IPS-18a (cell line): ENCODE results near the gene BRF1.

Source experiments
- H3K27ac ChIP-seq: one replicate; pipeline ENCODE4 v1.5.1; 2013; ENCODE audit warnings: low read length
- H3K27me3 ChIP-seq: one replicate; pipeline ENCODE4 v1.6.1; 2013; ENCODE audit warnings: mild to moderate bottlenecking, low read length; ENCODE audit not compliant: control insufficient read depth, insufficient read depth
- H3K36me3 ChIP-seq: one replicate; pipeline ENCODE4 v1.6.1; 2013; ENCODE audit warnings: low read depth, low read length; ENCODE audit not compliant: control insufficient read depth
- H3K4me1 ChIP-seq: one replicate; pipeline ENCODE4 v1.6.1; 2013; ENCODE audit warnings: low read depth, low read length; ENCODE audit not compliant: control insufficient read depth
- H3K4me3 ChIP-seq: one replicate; pipeline ENCODE4 v1.5.1; 2013; ENCODE audit warnings: low read length
- H3K9ac ChIP-seq: one replicate; pipeline ENCODE4 v1.6.1; 2013; ENCODE audit warnings: mild to moderate bottlenecking, low read length, moderate library complexity
- H3K9me3 ChIP-seq: one replicate; pipeline ENCODE4 v1.6.1; 2013; ENCODE audit warnings: low read depth, low read length; ENCODE audit not compliant: control insufficient read depth

Gene BRF1

GRCh38 chr14:105226198-105226597 lies 74.6 kb downstream of the BRF1 start:
- Histone ChIP-seq H3K27ac (no peak overlapping the region), H3K4me3 (no peak overlapping the region), H3K9me3 (no peaks in the 10 kb centered on the region), H3K36me3 (peaks cover 8% of the 10 kb centered on the region), H3K4me1 (no peaks in the 10 kb centered on the region), H3K9ac (no peak overlapping the region), H3K27me3 (no peaks in the 10 kb centered on the region)

DNA sequence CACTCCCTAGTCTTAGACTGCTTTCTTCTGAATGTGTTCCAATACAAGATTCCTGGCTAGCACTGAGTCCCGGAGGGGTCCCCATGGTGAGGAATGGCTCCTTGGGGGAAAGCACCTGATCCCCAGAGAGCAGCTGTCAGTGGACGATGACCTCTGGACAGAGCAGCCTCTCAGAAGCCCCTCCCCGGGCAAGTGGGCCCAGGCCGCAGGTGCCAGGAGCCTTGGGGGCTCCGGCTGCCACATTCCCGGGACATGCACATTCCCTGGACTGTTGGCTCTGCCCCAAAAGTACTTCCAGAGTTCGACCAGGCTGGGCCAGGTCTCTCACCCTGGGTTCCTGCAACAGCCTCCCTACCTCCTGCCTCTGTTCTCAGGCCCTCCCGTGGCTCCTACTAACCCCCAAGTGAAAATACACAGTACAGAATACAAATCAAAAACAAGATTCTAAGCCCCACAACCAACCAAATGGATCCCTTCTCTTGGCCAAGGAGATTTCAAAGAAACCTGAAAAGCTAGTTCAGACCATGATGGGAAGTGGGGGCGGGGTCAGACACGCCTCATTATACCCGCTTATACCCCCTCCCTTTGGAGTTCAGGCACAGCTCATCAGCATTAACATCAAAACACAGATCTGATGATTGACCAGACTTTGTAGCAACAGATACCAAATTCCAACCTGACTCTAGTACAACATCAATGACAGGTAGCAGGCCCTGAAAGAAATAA lies 75.8 kb downstream of the BRF1 start:
- Histone ChIP-seq H3K27me3 (no peaks in the 10 kb centered on the region), H3K9me3 (no peaks in the 10 kb centered on the region), H3K36me3 (peaks cover 8% of the 10 kb centered on the region), H3K27ac (no peak overlapping the region), H3K9ac (no peak overlapping the region), H3K4me3 (no peak overlapping the region), H3K4me1 (no peaks in the 10 kb centered on the region)

DNA sequence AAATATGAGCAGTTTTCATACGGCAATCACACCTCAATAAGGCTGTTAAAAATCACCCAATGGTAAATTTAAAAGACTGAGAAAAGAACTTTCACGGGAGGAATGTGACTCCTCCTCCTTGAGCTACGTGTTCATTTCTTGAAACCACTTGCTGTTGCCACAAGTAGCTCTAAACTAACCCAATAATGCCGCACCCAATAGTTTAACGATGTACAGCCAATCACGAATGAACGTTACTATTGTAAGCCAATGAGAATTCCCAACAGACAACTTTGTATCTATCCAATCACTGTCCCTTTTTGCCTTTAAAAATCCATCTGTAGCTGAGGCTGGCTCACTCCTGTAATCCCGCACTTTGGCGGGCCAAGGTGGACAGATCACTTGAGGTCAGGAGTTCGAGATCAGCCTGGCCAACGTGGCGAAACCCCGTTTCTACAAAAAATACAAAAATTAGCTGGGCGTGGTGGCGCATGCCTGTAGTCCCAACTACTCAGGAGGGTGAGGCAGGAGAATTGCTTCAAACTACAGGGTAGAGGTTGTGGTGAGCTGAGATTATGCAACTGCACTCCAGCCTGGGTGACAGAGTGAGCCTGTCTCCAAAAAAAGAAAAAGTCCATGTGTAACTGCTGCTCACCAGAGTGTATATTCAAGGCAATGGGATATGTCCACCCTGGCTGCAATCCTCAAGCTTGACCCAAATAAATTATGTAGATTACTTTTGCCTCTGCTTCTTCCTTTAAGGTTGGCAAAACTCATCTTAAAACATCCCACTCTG lies 76.8 kb downstream of the BRF1 start:
- no peak overlapping the region for H3K27ac ChIP-seq
- H3K36me3 ChIP-seq = peaks cover 10% of the 10 kb centered on the region
- H3K4me1 ChIP-seq = no peaks in the 10 kb centered on the region
- no peaks in the 10 kb centered on the region for H3K9me3 ChIP-seq
- no peaks in the 10 kb centered on the region for H3K27me3 ChIP-seq
- no peak overlapping the region for H3K4me3 ChIP-seq
- H3K9ac ChIP-seq = no peak overlapping the region

DNA sequence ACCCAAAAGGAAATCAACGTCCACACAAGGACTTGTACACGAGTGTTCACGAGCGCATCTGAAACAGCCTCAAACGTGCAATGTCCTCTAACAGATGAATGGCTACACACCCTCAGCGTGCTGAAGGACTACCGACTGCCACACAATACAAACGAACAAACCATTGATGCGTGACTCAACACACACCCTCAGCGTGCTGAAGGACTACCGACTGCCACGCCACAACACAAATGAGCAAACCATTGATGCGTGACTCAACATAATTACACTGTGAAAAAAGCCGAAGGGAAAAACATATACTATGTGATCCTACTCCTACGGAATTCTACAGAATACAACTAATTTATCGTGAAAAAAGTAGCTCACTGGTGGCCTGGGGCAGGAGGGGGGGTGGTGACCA lies 77.5 kb downstream of the BRF1 start:
- no peaks in the 10 kb centered on the region for H3K27me3 ChIP-seq
- H3K9me3 ChIP-seq = no peaks in the 10 kb centered on the region
- H3K9ac ChIP-seq = no peak overlapping the region
- H3K27ac ChIP-seq = no peak overlapping the region
- H3K4me1 ChIP-seq = no peaks in the 10 kb centered on the region
- H3K4me3 ChIP-seq = no peak overlapping the region
- H3K36me3 ChIP-seq = peaks cover 10% of the 10 kb centered on the region

GRCh38 chr14:105221598-105222178 lies 79.1 kb downstream of the BRF1 start:
- no peak overlapping the region for H3K27ac ChIP-seq
- peaks cover 10% of the 10 kb centered on the region for H3K36me3 ChIP-seq

DNA sequence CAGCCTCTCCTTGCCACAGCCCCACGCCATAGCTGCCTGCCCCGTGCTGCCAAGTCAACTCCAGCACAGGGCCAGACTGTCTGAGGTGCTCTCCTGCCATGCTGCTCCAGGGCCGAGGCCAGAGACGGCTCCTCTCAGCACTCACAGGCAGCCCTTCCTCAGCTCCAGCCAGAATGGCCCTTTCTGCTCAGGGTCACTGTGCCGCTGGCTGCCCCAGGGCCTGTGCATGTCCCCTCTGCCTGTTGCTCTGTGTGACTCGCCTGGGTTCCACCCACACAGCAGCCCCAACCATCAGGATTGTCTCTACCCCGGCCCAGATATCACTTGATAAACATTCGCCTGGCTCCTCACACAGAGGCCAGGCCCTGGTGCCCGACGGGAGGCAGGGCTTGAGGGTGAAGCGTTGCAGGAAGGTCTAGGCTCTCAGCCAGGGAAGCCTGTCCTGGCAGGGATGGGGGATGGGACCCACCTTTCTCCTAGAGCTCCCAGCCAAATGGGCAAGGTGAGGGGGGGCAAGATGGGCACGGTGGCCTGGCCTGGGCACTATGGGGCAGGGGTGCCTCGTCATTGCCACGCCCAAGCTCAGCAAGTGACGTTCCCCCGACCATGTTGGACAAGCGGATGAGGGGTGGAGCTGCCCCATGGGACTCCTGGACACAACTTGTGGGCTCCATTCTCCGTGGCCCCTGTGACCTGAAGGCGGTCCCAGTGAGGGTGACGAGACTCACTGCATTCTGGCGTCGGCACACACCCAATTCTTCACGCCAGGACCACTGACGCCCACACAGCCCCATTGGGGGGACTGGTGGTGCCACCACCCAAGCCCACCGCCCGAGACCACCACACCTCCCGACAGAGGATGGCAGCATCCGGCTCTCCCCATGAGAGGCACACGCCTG lies 79.9 kb downstream of the BRF1 start:
- Histone ChIP-seq H3K27me3 (no peaks in the 10 kb centered on the region), H3K9me3 (no peaks in the 10 kb centered on the region), H3K27ac (no peak overlapping the region), H3K4me3 (no peak overlapping the region), H3K4me1 (no peaks in the 10 kb centered on the region), H3K36me3 (peaks cover 4% of the 10 kb centered on the region), H3K9ac (no peak overlapping the region)

More at GRCh38 chr14:105221598-105222178, 79.1 kb downstream of the BRF1 start:
- no peak overlapping the region for H3K4me3 ChIP-seq
- H3K27me3 ChIP-seq = no peaks in the 10 kb centered on the region
- no peaks in the 10 kb centered on the region for H3K4me1 ChIP-seq
- no peaks in the 10 kb centered on the region for H3K9me3 ChIP-seq
- H3K9ac ChIP-seq = no peak overlapping the region

DNA sequence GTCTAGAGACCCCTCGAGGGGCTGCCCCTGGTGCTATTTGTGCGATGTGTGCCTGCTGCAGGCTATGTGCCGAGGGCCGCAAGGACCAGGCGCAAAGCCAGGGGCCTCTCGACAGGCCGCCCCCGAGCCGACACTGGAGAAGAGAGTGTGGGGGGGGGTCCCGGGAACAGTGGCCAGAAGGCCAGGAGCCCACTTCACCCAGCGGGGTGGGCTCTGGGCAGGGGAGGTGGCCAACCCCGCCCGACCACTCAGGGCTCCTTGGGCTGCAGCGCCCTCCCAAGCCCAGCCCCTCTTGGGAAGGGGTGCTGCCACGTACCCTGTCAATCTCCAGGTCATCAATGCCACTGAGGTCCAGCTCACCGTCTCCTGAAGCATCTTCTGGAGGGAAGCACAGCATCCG lies 81.0 kb downstream of the BRF1 start:
- H3K4me1 ChIP-seq = no peaks in the 10 kb centered on the region
- H3K9ac ChIP-seq = no peak overlapping the region
- H3K36me3 ChIP-seq = peaks cover 2% of the 10 kb centered on the region
- no peaks in the 10 kb centered on the region for H3K9me3 ChIP-seq
- H3K27me3 ChIP-seq = no peaks in the 10 kb centered on the region
- no peak overlapping the region for H3K4me3 ChIP-seq
- no peak overlapping the region for H3K27ac ChIP-seq

DNA sequence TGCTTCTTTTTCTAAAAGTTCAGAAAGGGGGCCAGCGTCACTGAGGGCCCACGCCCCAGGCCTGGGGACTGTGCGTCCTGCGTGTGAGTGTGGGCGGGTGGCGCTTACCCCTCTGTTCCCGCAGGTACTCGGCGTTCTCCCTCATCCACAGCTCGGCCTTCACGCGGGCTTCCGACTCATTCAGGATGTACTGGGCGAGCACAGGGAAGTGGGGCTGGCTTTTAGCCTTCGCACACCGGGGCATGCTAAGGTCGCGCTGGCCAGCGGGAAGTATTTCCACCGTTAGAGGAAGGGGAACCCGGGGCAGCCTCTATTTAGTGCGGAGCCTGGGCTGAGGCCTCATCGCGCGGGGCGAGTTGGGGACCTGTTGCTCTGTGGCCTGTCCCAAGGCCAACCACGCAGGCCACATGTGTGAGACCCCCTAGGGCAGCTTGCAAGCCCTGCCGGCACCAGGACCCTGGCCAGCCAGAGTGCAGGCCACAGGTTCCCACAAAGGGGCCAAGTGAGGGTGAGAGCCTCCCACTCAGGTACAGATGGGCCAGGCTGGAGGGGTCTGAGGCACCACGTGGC lies 81.7 kb downstream of the BRF1 start:
- H3K4me3 ChIP-seq = no peak overlapping the region
- H3K36me3 ChIP-seq = peaks cover 2% of the 10 kb centered on the region
- no peaks in the 10 kb centered on the region for H3K4me1 ChIP-seq
- H3K9me3 ChIP-seq = no peaks in the 10 kb centered on the region
- H3K27ac ChIP-seq = no peak overlapping the region
- no peak overlapping the region for H3K9ac ChIP-seq
- no peaks in the 10 kb centered on the region for H3K27me3 ChIP-seq

DNA sequence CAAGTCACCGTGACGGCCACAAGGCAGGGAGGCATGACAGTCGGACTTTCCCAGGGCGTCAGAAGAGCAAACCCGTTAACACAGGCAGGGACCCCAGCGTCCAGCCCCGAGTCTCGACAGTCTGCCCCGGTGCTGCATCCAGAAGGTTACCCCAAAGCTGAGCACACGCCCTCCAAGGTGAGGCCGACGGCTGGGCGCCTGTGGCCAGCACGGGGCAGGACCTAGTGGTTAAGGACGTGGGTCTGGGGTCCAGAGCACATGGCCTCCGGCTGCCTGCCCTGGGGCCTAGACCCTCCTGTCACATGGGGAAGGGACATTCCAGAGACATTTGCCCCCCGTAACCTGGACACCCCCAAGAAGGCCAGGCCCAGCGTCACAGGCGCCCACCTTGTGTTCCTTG lies 82.2 kb downstream of the BRF1 start:
- Histone ChIP-seq H3K27me3 (no peaks in the 10 kb centered on the region), H3K4me3 (no peak overlapping the region), H3K9me3 (no peaks in the 10 kb centered on the region), H3K9ac (no peak overlapping the region), H3K4me1 (no peaks in the 10 kb centered on the region), H3K27ac (no peak overlapping the region), H3K36me3 (peaks cover 2% of the 10 kb centered on the region)

DNA sequence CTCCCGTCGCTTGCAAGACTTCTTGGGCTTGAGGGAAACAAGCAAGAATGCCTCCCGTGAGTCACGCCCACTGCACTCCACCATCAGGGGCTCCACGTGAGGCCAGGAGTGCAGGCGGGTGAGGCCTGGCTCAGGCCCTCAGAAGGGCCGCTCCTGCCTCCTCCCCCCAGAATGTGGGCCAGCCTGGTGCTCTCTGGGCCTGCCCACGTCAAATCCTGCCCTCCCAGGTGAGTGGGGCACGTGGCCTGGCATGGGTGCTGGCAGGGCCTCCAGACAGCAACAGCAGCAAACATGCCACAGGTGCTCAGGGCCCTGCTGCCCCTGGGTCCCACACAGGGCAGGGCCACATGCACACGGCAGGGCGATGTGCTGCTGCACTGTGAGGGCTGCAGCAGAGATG lies 83.0 kb downstream of the BRF1 start:
- H3K9ac ChIP-seq = no peak overlapping the region
- no peak overlapping the region for H3K27ac ChIP-seq
- H3K9me3 ChIP-seq = no peaks in the 10 kb centered on the region
- H3K27me3 ChIP-seq = no peaks in the 10 kb centered on the region
- H3K4me1 ChIP-seq = no peaks in the 10 kb centered on the region
- peaks cover 2% of the 10 kb centered on the region for H3K36me3 ChIP-seq
- no peak overlapping the region for H3K4me3 ChIP-seq
